GM18498 (cell line): ENCODE measurements around the gene STX7.
A peak's percentile ranks its signal among the peaks of the same experiment; 100 is the strongest.

Experiments
- ATAC-seq: cut with Tn5 transposase; IDR thresholded peaks from one replicate; pipeline ENCODE4 v1.9.1; 2021; ENCODE audit warnings: mild to moderate bottlenecking, moderate library complexity; ENCODE audit not compliant: unreplicated experiment

The STX7 gene

DNA sequence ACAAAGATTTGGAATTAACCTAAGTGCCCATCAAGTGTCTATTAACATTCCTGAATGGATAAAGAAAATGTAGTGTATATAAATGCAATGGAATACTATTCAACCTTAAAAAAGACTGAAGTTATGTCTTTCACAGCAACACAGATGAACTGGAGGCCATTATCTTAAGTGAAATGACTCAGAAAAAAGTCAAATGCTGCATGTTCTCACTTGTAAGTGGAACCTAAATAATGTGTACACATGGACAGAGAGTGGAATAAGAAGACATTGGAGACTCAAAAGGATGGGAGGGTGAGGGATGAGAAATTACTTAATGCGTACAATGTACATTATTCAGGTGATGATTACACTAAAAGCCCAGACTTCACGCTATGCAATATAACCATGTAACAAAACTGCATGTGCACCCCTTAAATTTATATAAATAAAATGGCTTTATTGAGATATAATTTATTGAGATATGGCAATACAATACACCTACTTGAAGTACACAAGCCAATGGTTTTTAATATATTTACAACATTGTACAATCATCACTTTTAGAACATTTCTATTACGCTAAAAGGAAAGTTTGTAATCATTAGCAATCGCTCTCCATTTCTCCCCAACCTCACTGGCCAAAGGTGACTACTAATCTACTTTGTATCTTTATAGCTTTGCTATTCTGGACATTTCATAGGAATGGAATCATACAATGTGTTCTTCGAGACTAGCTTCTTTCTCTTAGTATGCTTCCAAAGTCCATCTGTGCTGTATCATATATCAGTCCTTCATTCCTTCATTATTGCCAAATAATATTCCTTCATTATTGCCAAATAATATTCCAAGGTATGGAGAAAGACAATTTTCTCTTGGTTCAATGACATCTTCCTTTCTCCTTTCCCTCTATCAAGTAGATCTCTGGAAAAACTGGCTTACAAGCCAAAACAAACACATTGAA, 5.8 kb downstream of the STX7 start:
- ATAC-seq: no peak

DNA sequence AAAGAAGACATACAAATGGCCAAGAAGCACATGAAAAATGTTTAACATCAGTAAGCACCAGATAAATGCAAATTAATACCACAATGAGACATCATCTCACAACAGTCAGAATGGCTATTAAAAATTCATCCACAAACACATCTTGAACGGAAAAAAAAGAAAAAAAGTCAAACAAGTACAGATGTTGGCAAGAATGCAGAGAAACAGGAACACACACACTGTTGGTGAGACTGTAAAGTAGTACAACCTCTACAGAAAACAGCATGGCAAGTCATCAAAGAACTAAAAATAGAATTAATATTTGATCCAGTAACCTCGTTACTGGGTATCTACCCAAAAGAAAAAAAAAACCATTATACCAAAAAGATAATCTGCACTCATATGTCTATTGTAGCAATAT, 6.5 kb downstream of the STX7 start:
- ATAC-seq: no peak

DNA sequence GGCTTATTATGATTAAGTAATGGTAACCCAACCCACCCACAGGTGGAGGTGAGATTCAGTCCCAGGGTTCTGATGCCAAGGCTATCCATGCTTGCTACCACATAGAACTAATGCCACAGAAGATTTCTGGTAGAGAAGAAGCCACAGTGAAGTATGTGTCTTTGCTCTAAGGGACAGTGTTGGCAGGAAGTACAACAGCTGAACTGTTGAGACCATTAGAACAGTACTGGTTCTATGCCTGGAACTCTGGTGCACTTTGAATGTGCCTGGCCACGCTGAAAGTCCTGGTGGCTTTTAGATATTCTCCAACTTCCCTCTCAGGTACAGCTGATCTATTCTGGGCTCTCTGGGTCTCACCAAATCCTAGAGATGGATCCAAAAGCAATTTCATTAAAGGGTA, 7.8 kb downstream of the STX7 start:
- peak; percentile 65 for ATAC-seq

DNA sequence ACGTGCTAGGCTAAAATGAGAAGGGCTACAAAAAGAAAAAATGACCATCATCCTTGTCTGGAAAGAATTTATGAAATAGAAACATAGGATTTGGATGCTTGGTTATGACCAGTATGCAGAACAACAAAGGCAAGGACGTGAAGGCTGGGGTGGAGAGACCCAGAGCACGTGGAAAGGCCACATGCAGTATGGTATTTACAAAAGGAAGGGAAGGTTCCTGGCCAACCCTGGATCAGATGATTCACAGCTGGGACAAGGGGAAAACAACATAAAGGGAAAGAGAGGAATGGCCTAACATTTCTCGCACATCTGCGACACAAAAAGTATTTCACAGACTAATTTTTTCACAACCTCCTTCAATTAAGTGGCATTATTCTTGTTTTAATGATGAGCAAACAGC, 8.2 kb downstream of the STX7 start:
- no peak for ATAC-seq

DNA sequence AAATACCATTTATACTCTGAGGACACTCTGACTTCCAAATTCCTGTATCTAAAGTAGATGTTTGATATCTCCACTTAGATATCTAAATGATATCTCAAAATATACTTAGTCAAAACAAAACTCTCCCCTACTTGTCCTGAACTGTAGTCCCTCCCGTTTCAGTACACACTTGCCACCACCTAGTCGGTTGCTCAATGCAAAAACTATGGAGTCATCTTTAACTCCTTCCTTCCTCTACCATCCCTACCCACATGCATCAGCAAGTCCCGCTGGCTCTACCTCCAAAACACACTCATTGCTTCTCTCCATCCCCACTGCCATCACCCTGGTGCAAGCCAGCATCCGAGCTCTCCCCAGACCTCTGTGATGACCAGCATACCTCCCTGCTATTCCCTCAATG, 13.2 kb downstream of the STX7 start:
- ATAC-seq: no peak

DNA sequence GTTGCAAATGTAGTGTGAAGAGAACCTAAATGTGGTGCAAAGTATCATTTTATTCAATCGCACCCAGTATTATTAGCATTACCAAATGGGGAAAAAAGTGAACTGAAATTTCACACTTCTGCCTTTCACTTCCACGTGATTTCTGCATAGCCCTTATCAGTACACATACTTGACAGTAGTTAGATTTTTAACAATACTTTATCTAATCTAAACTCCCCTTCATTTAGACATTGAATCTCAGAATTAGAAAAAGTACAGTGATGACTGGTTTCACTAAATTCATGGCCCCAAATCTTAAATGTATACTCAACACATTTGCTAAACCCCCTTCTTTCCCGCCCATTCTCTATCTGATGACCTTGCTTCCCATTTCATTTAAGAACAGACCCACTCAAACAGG, 14.3 kb downstream of the STX7 start:
- ATAC-seq: peak; percentile 65

DNA sequence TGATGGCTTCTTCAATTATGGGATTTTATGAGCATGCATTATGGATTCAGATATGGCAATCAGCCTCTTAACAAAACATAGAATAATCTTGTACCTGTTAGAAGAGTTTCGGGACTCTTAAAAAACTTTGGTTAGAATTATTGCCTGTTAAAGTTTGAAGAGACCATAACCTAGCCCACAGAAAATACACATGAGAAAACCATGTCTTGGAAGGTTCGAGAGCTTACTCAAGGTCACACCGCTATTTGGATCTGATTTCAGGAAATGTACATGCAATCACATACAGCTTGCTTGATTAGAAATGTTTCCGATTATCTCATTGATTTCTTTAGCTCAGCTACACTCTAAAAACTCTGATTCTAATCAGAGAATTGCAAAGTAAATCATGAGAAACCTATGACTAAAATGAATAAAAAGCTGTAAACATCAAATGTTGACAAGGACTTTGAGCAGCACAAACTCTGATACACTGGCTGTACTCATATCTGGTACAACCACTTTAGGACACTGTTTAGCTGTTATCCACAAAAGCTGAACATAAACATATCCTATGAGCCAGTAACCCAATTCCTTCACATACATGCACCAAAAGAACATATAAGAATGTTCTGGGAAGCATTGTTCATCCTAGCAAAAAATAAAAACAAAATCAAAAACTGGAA, 16.3 kb downstream of the STX7 start:
- no peak for ATAC-seq

DNA sequence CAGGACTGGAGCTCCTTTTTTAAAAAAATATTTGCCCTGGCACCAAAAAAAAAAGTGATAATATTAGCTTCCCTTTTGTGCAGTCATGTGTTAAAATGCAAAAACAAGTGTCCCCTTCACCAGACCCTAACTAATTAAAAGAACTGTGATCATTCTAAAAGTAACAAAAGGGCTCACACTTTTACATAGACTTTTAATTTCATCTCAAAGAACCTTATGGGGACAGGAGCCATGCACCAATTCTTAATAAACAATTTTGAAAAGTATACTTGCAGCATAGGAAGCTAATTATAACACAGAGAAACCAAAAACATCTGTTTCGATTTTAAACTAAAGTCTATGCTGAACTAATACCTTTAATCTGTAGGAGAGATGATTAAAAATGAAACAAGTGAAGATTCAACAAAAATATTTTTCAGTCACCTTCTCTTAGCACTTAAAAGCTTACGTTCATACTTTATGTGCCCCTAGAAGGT, 17.3 kb downstream of the STX7 start:
- peak; percentile 44 for ATAC-seq

DNA sequence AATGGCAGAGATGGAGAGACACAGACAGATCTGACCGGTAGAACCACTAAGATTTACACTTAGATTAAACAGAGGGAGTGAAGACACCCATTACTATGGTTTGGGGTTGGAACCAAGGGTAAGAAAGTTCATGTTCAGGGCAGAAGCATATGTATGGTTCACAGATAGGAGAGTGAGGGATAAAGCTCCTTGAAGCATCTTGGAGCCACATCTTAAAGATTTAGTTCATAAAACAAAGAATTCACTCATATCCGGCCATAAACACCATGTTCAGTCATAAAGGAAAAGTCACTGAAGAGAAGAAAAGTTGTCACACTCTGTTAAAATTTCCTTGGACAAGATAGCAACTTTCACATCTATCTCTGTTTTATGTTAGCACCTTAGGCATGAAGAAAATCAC, 18.0 kb downstream of the STX7 start:
- ATAC-seq: peak; percentile 16

DNA sequence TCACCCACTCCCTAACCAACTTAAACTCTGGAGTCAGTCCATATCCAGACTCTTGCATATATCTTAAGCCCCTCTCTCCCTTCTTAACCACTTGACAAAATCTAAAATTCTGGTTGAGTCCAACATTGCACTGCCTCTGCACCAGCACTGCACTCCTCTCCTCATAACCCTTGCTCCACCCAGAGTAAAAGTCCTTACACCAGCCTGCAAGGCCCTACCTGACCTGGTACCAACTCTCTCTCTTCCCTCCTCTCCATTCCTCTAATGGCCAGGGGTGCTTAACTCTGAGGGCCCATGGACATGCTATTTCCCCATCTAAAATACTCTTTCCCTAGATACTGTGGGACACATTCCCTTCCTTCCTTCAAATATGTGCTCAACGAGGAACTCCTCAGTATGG, 21.0 kb downstream of the STX7 start:
- no peak for ATAC-seq

DNA sequence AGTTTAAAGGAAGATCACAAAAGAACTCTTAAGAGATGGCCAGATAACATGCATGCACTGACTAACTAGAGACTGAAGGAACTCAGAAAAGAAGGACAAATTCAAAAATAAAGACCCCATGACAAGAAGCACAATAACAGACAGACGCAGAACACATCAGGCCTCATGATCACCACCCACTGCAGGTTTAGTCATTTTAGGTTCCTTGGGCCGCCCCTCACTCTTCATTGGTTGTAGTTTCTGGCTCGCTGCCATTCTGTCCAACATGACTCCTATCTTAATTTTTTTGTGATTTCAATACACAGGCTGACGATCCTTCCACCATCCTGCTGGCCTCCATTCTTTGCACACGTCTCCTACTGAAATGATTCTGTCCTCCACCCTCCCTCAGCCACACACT, 21.6 kb downstream of the STX7 start:
- no peak for ATAC-seq

DNA sequence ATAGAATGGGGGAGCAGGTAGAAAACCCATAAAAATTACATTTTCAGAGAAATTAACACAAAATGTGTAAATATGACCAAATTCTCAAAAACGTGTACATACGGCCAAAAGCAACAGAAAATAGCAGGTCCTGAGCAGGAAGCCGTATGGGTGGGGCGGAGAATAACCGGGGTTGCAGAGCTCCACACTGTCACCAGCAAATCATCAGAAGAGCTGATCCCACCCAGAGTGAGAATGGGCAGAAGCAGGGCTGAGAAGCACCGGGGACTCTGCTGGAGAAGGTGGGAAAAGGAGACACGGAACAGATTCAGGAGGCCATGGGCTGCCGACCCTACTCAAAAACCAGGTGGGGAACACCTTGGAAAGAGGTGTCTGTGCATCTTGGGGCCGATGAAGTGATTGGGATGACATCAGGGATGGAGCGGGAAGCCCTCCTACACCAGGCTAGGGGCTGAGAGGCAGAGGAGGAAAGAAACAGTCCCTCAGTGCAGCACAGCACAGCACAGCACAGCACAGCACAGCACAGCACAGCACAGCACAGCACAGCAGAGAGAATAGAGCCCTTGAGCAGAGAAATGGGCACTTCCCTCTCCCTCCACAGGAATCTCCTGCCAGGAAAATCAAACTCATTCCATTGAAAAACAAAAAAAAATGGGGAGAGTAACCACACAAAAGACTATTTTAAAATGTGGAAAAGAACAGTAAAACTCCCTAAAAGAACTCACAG, 22.3 kb downstream of the STX7 start:
- peak; percentile 59 for ATAC-seq

DNA sequence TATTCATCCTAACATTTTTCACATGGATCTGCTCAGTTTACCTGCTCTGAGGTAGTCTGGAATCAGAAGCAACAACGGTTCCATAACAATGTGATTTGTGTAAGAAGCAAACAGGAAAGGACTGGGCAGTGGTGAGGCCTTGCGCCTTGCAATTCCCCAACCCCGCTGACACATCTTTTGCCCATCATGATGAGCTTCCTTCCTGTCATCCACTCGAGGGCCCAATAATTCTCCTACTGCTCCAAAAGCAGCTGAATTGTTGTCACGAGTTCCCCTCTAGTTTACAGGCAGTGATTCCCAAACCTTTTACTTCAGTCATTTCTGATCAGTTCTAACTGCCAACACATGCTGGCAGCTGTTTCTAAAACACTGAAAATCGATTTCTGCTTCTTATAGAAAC, 22.9 kb downstream of the STX7 start:
- ATAC-seq: no peak

DNA sequence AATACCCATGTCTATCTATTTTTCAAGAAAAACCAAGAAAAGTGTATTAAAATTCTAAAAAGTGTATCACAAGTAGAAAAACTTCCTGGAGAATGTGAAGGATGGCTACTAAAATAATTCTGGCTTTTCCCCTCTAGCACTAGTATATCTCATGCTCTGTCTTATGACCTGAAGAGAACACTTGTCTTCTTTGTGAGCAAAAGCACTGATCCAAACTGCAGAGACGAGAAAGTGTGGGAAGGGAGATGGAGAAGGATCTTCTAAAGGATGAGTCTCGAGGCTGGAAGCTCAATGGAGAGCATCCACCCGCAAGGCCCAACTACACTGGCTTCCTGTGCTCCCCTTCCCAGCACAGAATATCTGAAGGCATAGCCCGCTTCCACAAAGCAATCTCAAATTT, 23.5 kb downstream of the STX7 start:
- ATAC-seq: no peak

DNA sequence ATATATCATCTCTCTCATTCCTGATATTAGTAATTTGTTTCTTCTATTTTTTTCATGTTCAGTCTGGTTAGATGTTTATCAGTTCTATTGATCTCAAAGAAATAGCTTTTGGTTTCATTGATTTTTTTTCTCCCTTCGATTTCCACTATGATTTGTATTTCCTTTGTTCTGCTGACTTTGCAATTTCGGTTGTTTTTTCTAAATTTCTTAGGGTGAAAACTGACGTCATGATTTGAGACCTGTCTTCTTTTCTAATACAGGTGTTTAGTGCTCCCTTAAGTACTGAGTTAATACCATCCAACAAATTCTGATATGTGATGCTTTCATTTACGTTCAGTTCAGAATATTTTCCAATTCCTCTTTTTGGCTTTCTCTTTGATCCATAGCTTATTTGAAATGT, 25.2 kb downstream of the STX7 start:
- ATAC-seq: no peak

DNA sequence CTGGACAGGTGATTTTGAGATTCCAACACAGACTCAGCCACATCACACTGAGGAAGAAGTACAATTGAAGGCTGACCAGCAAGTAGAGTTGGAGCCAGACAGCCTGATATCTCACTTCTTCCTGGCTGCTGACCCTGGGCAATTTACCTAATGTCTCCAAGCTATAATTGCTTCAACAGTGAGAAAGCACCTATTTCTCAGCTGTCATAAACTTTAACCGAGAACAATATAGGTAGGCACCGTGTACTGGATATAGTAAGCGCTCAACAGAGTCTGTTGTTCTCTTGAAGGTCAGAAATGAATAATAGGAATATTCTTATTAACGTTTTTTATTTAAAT, 28.3 kb downstream of the STX7 start:
- ATAC-seq: peak; percentile 30

DNA sequence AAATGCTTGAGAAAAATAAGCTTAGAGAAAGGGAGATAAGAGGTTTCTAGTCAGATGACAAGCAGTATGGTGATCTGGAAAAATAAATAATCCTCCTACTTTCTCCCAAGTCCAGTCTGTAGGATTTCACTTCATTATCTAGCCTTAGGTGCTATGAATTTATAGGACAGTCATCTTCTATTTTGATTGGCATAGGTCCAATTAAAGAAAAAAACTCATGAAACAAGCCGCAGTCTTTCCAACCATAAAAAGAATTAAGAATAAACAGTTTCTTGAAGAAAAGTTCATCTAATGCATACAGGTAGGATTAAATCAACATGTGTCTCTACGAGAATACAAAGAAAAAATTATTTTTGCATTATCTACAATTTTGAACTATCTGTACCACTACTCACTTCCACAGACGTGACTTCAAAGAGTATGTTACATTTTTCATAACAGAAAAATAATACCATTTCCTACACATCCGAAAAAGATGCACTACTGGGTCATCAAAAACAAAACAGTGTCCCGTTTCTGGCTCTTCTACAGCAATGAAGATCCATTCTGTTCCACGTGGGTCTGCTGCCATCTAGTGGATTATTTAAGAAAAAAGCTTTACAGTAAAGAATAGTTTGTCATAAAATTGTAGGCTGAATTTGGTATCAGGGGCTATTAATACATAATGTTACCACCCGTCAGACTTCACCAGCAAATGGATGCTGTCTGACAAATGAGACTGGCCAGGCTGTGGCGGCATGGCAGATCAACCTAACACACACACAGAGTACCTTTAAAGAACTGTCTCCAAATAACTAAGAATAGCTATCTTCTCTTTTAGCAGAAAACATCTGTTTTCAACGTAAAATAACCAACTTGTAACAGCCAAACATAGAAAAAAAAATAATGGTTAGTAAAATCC, 28.9 kb downstream of the STX7 start:
- peak; percentile 68 for ATAC-seq

DNA sequence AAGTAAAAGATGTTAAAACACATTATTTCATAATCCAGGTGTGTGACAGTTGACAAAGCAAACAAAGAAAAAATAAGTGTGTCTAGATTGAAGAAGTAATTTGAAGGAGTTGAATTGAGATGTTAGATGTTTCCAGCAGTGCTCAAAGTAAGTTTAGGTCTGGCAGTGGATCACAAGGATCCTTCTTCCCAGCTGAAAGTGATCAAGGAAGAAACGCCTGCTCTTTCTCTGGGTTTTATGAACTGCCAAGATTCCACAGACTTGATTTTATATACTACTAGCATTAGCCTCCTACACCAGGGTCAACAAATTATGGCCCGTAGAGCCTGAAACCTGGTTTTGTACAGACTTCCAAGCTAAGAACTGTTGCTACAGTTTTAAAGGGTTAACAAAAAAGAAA, 30.3 kb downstream of the STX7 start:
- no peak for ATAC-seq

DNA sequence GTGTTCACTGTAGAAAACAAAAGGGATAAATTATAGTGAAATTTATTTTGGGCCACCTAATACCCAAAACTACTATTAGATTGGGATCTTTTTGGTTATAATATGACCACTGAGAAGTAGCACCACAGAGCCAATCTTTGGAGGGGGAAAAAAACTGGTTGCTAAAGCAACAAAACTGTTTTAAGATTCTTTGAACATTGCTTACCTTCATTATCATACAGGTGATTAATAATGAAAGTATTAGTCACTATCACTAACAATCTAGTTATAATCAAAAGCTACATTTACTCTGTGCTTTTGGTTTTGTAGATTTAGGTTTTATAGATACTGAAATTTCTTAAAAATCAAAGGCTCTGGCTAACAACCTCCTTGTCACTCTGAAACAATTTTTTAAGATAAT, 31.7 kb downstream of the STX7 start:
- ATAC-seq: no peak

DNA sequence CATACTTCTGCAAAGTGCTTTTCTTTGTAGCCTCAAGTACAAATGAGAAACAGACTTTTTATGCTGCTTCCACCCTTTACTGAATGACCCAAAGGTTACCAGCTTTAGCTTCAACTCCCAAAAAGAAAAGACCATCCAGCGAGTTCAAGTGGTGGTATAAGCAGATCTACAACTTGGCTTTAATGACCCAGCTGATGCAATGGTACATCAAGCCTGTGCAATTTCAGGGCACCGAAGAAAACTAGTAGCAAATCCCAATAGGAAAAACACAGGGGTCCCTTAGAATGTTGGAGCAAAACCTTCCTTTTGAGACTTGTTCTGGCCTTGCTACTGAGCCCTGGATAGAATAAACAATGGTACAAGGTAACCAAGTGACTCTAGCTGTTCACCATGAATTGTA, 33.8 kb downstream of the STX7 start:
- ATAC-seq: no peak

DNA sequence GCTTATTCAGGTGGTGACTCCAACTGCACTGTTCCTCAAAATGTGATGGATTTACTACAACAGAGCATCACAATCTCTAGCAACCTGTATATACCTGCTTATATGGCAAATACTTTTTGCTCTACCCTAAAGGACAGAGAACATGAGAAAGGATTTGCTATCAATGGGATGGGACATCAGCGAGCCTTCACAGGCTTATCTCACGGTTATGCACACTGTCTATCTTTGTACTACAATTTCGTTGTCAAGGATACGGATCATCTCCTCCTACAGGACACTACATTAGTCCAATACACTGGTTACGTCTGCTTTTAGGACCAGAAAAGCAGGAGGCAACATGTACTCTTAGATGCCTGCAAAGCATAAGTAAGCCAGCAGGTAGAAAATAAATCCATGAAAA, 34.2 kb downstream of the STX7 start:
- no peak for ATAC-seq
